ENCODE measurements around the gene CNTD1.
"Not testable (repeated sequence)": the region's sequence is repeated elsewhere in the genome, so short reads cannot be mapped to it uniquely, and the experiment has no call there.

Gene CNTD1, protein sequence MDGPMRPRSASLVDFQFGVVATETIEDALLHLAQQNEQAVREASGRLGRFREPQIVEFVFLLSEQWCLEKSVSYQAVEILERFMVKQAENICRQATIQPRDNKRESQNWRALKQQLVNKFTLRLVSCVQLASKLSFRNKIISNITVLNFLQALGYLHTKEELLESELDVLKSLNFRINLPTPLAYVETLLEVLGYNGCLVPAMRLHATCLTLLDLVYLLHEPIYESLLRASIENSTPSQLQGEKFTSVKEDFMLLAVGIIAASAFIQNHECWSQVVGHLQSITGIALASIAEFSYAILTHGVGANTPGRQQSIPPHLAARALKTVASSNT

DNA sequence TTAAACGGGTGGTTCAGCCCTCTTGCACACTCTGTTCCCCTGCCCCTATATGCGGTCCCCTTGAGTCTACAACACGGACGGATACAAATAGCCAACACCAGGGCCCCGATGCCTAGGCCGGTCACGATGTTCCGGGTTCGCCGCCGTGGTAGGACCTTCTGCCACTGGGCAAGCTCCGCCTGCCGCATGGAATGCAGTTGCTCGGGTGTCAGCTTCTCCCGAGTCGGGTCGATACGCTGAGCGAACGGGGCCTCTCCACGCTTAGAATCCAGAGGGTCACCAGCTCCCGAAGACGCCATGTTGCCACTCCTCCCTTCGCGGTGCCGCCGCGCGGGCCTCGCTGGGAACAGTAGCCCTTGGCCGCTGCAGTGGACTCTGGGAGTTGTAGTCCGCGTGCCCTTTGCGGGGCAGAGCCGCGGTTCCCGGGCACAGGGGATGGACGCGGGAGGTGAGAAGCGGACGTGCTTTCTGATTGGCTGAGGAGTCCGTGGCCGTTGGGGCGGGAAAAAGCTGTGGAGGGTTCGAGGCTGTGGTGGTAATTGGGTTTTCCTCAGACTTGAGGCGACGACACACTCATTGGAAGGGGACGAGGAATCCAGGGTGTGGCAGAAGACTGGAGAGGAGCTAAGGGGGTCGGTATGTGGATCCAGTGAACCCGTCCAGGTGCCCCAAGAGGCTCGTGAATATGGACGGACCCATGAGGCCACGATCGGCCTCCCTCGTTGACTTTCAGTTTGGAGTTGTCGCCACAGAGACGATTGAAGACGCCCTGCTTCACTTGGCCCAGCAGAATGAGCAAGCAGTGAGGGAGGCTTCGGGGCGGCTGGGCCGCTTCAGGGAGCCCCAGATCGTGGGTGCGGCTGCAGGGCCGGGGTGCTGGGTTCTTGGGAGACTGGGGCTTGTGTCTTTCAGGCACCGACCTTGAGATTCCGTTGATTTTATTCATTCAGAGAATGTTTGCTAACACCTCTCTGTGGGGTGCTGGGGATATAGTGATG lies at the start of gene CNTD1, which contains the start of gene COA3:
Gene CNTD1 (plus strand): TSS at position 479 of the 998 bp plus-strand sequence. CDS start 207 bp downstream, at position 686.
Gene COA3 (minus strand): TSS at position 322 of the 998 bp plus-strand sequence. CDS start 23 bp downstream, at position 299.
- DNase-seq: peak; percentile 67 to 83

GRCh38 chr17:42748908-42749798 lies 49.5 kb upstream of the CNTD1 start:
- DNase-seq: no peak

DNA sequence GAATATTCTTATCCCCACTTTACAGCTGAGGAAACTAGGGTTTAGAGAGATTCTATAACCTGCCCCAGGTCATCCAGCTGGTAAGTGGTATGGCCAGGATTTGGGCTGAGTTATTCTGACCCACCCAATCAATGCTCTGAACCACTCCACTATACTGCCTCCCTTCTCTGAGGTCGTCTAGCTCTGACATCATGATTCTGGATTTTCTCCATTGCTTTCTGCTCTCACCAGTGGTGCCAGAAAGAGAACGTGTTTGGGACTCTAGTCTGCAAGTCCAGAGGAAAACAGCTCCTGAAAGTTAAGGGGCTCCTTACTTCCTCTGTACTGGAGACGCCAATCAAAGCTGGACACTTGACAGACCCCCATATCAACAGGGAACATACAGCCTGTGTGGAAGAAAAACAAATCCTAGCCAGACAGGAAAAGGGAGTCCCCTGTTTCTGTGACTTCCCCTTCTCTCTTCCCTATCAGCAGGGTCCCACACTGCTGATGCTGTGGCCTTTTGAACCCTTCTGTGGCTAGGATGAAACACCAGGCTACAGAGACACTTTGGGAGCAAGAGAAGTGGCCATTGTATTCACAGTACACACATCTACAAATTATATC lies 47.8 kb upstream of the CNTD1 start:
- DNase-seq: peak; percentile 45 to 52

- DNase-seq: no peak
Observed at GRCh38 chr17:42751628-42752027, 47.0 kb upstream of the CNTD1 start.

GRCh38 chr17:42754782-42755181 lies 43.9 kb upstream of the CNTD1 start:
- peak in 1 of 2 donors; percentile 22 for DNase-seq

GRCh38 chr17:42759982-42760651 lies 38.5 kb upstream of the CNTD1 start:
- peak; percentile 69 to 79 for DNase-seq

GRCh38 chr17:42760652-42761581 lies 37.7 kb upstream of the CNTD1 start, which contains the start of gene RAMP2:
Gene RAMP2 (plus strand): TSS chr17:42761227. CDS start chr17:42761262, 35 bp downstream.
- DNase-seq: no peak

DNA sequence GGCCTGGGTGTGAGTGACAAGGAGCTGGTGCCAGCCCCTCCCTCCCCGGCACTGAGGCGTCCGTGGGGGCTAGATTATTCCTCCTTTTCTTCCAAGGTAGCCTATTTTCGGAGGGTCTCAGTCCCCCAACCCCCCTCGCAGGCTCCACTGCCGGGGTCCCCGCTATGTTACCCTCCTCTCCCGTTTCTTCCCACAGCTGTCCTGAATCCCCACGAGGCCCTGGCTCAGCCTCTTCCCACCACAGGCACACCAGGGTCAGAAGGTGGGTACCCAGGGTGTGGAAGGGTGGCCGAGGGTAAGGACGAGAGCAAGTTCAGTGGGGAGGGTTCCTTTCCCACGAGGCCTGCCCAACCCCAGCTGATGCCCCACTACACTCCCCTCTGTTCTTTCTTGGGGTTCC lies 37.0 kb upstream of the CNTD1 start:
- no peak for DNase-seq

DNA sequence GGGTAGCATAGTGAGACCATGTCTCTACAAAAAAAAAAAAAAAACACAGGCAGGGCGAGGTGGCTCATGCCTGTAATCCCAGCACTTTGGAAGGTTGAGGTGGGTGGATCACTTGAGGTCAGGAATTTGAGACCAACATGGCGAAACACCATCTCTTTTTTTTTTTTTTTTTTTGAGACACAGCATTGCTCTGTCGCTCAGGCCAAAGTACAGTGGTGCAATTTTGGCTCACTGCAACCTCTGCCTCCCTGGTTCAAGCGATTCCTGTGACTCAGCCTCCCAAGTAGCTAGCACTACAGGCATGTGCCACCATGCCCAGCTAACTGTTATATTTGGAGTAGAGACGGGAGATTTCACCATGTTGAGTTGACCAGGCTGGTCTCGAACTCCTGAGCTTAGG lies 32.5 kb upstream of the CNTD1 start:
- no peak for DNase-seq

DNA sequence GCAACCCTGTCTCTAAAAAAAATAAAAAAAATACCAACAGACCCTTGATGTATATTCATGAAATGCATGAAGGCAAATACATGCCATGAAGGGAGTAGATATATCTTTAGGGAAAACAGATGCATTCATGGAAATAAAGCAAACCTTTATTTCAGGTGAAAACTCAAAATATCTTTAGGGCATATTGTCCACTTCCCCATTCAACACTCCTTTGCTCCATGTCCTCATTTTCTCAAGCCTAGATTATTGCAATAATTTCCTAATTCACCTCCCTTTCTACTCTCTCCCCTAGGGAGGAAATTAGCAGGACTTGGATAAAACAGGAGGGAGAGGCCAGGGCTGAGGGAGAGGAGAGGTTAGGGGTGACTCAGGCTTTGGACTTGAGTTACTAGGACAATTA lies 31.1 kb upstream of the CNTD1 start:
- DNase-seq: no peak

DNA sequence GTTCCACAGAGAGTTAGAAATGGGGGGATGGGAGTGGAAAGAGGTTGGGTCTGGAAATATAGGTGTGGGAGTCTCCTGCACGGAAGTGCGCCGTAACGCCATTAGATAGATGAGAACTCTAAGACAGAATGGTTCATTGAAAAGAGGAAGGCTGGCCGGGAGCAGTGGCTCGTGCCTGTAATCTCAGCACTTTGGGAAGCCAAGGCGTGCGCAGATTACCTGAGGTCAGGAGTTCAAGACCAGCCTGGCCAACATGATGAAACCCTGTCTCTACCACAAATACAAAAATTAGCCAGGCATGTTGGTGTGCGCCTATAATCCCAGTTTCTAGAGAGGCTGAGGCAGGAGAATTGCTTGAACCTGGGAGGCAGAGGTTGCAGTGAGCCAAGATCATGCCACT lies 30.7 kb upstream of the CNTD1 start:
- not testable (repeated sequence) for DNase-seq

DNA sequence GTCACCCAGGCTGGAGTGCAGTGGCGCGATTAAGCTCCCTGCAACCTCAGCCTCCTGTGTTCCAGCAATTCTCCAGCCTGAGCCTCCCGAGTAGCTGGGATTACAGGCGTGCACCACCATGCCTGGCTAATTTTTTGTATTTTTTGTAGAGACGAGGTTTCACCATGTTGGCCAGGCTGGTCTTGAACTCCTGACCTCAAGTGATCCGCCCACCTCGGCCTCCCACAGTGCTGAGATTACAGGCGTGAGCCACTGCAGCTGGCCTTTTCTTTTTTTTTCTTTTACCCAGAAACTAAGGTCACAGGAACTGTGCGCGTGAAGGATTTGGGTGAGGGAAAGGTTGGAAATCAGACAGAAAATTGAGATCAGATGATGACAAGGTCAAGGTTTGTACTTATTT lies 28.7 kb upstream of the CNTD1 start:
- not testable (repeated sequence) for DNase-seq

GRCh38 chr17:42772945-42773289 lies 25.7 kb upstream of the CNTD1 start:
- no peak for DNase-seq

DNA sequence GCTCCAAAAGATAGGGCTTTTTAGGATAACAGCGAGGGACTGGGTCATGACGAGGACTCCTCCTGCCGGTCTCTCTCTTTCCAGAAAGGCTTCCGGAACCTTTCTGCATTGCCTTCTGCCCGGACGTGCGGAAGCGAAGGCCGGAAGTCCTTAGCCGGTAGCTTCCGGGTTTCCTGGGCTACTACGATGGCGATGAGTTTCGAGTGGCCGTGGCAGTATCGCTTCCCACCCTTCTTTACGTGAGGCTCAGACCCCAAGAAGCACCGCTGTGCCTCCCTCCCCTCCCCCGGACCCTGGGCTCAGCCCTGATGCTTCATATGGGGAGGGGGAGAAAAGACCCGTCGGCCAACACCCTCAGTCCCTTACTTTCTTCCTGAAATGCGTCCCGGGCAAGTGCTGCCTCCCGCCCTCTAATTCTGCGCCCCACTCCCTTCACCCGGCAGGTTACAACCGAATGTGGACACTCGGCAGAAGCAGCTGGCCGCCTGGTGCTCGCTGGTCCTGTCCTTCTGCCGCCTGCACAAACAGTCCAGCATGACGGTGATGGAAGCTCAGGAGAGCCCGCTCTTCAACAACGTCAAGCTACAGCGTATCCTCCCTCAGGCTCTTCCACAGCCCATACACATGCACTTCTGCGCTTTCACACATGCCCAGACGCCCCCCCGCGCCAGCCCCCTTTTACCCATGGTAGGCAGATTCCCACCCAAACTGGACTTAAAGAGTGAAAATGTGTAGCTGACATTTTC lies 25.2 kb upstream of the CNTD1 start, which contains the start of gene VPS25:
Gene VPS25 (plus strand): TSS at position 160 of the 746 bp plus-strand sequence. CDS start 27 bp downstream, at position 187.
- DNase-seq: peak; percentile 79 to 86

DNA sequence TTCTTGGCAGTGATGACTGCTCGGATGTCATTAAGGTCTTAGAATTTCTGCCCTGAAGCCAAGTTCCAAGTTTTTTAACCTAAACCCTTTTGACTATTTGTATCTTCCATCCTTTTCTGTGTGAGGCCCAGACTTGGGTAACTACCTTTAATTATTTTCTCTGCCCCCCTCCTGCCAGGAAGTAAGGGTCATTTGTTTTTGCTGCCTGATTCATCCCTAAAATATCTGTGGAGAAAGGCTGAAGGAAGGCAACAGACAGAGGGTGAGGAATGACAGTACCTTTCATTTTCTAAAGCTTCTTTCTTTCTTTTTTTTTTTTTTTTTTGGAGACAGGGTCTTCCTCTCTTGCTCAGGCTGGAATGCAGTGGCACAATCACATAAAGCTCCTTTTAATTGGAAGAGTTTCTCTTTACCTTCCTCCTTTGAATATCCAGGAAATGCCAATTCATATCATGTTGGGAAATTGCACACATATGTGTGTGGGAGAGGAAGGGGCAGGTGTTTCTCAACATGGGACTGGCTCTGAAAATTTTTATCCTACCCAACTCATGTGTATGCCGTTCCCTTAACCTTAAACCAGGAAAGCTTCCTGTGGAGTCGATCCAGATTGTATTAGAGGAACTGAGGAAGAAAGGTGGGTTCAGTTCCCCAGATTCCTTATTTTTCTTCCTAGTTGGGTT lies 24.5 kb upstream of the CNTD1 start:
- DNase-seq: peak in 1 of 2 donors; percentile 64

- peak; percentile 85 to 95 for DNase-seq
Observed at GRCh38 chr17:42775534-42776098, 23.0 kb upstream of the CNTD1 start.

DNA sequence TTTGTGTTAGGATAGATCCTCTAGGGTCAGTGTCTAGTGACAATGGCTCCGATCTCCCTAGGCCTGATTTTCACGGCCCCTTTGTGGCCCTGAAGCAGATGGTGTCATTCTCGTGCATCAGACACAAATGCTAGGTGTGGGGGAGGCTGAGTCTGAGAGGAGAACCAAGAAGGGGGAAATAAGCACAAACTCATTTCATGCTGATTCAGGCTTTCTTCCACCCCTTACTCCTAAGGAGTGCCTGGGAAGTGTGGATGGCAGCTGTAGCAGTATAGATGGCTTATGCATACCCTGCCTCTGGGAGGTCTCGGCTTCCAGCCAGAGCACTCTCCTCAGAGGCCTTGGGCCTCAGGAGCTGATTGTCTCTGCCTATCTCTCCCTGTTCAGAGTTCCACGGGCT lies 20.1 kb upstream of the CNTD1 start:
- no peak for DNase-seq

- no peak for DNase-seq
Observed at GRCh38 chr17:42779304-42779935, 19.2 kb upstream of the CNTD1 start.
